IPS-NIHi11 (cell line): ENCODE results near the gene CABLES1.

Source experiments
- DNase-seq: peaks from one replicate; pipeline ENCODE4 v3.0.0; 2012; ENCODE audit warnings: mixed read lengths, low spot score

CABLES1 gene

DNA sequence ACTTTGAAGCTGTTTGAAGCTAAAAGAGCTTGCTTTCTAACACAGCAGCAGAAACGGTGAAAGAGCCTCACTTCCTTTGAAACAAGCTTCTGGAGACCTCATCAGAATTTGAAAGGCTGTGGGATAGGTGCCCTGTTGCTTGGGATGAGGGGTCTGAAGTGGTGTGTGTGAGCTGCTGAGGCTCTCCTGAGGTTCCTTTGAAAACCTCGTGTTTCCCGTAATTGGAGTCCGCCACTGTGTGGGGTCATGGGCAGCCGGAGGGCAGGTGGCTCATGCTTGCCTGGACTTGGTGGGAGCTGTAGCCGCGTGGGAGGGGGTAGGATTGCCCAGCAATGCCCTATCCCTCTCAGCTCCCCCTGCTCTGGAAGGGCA is 34.4 kb downstream of the CABLES1 start:
- DNase-seq, result peak; percentile 69

DNA sequence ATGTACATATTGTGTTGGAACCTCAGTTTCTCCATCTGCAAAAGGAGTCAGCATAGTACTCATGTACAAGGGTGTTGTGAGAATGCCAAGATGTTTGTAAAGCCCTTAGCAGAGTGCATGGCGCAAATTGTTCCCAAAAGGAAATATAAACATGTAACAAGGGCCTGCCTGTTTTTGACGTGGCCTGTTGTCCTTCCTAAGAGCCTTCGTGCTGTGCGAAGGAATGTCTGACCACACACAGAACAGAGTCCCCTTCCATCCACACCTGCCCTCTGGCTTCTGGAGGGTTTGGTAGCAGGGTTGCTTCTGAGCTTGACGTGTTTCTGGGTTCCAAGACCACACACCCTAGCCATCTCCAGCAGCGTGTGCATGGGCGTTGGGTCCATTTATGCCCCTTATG is 34.9 kb downstream of the CABLES1 start:
- no peak for DNase-seq

DNA sequence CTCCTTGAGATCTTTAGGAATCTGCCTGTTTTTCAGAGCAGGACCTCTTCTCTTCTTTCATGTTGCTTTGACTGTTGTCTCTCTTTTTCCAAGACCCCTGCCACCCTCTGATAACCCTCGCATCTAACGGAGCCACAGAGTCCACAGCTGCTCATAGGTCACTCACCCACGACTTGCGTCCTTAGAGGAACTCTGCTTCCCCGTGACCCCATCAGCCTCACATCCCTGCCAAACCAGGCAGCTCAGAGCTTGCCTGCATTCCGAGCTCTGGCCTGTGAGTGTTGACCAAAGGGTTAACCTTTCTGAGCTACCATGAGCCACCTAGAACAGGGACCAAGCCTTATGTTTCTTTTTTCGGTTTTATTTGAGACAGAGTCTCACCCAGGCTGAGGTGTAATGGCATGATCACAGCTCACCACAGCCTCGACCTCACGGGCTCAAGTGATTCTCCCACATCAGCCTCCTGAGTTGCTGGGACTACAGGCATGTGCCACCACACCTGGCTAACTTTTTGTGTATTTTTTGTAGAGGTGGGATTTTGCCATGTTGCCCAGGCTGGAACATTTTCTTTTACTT is 36.4 kb downstream of the CABLES1 start:
- DNase-seq, result no peak

DNA sequence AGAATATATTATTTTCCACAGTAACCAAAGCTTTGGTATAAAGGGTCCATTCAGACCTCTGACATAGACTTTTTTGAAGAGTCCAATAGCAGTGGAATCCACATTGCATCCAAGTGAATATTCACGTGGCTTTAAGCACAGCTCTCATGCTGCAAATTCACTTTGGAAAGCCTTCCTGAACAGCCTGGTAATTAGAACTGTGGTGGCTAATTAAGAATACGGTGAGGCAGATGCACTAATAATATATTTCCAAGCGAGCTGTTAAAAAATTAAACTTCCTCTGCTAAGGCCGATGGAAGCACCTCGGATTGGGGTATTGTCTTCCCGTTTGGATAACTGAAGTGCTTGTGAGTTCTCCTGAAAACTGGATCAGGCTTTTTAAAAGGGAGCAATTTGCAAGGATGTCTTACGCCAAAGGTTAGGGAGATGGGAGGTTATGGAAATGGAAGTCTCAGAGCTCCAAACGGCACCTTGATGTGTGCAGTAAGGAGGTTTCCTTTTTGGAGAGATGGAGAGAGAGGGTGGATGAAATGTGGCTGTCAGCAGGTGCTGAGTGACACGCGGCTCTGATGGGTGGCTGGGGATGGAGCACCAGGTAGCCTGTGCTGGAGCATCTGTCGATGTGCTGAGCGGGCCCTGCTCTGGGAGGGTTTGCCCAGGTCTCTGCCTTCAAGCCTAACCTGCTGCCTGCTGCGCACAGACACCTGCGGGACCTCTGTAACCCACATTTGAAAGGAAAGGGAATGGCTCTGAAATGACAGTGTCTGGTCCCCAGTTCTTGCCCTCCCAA is 37.5 kb downstream of the CABLES1 start:
- no peak for DNase-seq

DNA sequence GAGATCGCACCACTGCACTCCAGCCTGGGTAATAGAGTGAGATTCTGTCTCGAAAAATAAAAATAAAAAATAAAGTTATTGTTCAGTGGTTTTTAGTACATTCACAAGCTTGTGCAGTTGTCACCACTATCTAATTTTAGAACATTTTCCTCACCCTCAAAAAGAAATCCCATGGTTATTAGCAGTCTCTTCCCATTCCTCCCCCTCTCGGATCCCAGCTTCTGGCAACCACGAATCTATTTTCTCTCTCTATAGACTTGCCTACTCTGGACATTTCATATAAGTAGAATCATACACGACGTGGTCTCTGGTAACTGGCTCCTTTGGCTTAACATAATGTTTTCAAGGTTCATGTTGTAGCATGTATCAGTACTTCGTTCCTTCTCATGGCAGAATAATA is 38.6 kb downstream of the CABLES1 start:
- no peak for DNase-seq

DNA sequence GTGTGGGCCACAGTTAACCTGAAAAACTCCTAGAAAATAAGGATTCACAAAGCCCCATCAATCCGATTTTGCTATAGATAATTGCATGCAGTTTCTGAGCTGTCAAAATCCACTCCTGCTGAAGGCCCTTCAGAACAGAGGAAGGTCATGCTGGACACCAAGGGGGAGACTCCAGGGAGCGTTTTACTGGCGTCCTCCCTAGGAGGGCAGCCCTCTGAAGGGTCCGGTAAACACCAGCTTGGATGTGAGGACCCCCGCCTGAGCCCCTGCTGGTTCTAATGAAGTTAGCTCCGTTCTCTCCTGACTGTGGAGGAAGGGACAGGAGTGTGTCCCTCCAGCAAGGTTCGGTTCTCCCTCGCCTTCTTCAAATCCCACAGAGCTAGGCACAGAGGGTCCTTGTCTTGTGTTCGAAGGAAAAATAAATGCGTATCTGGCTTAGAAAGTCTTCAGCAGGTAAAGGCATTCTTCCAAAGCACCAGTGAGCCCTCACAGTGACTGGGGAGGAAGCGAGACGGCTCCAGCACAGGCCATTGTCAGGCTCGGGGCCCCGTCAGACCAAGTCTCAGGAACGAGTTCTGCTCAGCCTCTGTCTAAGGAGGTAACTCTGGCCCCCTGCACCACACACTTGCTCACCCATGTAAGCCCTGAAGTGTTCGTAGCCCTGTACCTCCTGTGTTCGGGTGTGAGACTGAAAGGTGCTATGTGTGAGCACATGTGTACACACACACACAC is 41.6 kb downstream of the CABLES1 start:
- no peak for DNase-seq

DNA sequence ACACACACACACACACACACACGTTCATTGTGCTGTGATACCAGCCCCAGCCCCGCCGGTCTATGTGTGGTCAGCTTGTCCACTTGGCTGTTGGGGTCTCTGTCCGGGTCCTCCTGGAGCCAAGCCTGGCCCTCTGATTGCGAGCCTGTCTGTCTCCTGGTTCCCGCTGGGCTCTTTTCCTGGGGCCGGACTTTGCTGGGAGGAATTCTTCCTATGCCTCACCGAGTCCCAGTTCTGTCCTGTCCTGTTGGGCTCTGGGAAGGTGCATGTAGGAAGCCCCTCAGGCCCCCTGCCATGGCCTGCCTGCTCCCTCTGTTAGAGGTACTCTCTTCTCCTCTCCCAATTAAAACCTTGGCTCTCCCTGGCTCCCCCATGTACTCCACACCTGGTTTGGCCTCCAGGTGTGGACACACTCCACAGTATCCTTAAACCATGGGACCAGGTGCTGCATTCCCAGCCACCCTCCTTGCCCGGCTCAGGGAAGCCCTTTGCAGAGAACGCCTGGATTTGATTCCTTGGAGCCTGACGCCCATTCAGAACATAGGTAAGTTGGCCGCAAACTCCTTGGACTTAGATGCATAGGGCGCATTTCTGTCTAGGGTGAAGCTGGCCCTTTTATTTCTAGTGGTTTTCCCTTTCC is 42.3 kb downstream of the CABLES1 start:
- no peak for DNase-seq

DNA sequence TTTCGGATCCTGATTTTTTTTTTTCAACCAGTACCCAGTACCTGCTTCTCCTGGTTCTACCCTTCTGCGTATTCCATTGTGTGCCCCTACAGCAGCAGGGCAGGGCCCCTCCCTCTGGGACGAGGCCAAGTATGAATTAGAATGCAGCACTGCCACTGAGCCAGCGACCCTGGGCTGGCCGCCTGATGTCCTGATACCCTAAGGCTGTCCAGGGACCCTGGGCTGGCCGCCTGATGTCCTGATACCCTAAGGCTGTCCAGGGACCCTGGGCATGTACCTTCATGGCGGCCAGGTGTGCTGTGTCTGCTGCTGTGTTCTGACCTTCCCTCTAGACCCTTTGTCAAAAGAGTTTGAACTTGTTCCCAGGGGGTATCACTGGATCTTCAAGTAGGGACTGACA is 42.9 kb downstream of the CABLES1 start:
- no peak for DNase-seq

DNA sequence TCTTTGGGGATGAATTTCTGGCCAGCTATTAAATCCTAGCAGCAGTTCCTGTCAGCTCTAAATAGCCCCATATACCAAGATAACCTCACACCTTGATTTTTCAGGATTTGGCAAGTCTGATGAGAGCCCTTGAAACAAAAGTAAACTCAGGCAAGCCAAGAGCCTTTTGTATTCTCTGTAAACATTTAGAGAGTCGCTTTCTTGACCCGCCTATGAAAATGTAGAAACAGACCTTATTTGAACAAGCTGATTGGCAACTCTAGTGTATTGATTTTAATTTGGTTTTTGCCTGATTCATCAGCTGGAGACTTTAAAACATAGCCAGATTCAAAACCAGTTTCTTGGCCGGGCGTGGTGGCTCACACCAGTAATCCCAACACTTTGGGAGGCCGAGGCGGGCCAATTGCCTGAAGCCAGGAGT is 43.4 kb downstream of the CABLES1 start:
- DNase-seq, result no peak

DNA sequence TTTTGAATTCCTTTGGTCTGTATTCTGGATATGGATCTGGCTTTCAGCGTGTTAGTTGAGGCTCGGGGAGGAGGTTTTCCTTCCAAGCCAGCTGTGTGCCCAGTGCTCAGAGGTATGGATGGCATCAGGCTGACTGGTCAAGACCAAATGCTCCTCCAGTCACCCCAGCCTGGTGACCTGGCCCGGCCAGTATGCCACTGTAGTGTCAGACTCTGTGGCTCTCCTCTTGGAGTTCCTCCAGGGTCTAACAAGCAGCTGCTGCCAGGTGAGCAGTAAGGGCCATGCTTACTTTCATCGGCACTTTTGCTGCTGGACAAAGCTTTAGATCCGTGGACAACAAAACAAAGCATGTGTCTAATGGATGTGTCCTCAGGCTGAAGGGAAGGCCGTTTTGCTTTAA is 44.1 kb downstream of the CABLES1 start:
- no peak for DNase-seq

DNA sequence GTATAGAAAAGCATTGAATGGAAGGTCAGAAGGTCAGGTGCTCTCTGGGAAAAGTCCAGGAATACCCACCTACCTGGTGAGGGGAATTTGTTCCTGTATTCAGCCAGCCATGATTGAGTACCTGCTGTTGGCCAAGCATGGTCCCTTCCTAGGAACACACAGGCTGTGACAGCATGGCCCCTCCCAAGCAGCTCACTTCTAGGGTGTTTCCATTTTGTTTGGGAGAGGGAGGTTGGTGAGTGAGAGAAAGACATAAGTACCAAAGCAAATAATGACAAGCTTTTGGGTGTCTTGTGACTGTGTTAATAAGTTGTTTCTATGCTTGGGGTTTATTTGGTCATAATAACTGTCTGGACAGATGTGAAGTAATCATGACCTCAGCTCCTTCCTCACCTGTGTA is 46.3 kb downstream of the CABLES1 start:
- no peak for DNase-seq

DNA sequence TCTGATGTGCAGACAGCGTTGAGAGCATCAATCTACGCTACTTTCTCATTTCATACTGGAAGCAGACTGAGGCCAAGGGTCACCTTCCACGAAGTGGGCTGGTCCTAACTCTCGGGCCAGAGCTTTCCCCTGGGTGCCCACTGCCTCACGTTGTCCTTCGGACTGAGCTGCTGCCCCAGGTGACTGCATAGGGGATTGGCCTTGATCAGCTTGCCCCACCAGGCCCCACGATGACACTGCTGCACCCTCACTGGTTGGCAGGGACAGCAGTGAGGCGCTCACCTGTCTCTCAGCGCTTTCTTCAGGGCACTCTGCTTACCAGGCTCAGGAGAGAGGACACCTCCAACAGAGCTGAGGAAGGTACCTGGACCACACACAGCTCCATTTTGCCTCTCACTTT is 47.3 kb downstream of the CABLES1 start:
- DNase-seq, result no peak

DNA sequence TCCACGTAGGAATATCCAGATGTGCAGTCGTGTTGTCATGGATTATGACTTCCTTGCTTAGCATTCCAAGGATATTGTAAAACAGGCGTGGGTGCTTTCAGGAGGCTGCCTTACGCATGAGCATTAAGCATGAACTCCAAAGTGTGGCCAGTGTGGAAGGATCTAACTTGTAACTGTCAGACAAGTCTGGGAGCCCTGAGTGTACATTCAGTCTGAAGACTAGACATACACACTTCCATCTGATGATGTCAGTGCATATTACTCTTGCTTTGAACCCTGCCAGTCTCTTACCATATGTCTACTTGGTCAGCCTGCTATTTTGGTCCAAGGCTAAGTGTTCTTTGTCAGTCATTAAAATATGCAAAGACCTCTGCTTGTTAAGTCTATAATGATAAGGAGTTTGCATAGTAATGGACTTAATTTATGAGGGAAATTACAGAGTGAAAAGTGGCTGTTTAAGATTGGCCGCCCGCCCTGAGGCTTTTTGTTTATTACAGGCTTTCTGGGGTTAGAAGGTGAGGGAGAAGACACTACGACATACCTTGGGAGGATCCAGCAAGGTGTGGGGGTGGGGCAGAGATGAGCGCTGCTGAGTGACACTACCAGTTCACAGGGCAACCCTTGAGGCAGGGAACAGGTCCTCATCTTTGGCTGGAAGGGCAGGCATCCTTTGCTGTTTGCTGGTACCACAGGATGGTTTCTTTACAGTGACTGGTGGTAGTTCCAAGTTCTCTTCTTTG is 48.3 kb downstream of the CABLES1 start:
- no peak for DNase-seq

DNA sequence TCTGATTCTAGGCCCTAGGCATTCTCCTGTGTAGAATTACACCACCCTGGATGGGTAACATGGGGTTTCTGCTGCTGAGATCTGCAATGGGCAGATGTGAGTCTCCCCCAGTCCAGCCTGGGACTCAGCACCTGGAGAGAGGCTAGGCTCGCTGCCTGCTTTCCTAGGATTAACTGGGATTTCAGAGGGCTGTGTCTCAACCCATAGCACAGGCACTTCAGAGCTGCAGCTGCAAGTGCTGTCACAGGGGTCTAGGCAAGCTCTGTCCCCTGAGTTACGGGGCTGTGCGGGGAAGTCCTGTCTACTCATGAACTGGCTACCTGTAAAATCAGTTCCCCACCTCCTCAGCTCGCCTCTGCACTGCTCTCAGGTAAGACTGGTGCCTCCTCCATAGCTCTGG is 51.5 kb downstream of the CABLES1 start:
- DNase-seq, result no peak

DNA sequence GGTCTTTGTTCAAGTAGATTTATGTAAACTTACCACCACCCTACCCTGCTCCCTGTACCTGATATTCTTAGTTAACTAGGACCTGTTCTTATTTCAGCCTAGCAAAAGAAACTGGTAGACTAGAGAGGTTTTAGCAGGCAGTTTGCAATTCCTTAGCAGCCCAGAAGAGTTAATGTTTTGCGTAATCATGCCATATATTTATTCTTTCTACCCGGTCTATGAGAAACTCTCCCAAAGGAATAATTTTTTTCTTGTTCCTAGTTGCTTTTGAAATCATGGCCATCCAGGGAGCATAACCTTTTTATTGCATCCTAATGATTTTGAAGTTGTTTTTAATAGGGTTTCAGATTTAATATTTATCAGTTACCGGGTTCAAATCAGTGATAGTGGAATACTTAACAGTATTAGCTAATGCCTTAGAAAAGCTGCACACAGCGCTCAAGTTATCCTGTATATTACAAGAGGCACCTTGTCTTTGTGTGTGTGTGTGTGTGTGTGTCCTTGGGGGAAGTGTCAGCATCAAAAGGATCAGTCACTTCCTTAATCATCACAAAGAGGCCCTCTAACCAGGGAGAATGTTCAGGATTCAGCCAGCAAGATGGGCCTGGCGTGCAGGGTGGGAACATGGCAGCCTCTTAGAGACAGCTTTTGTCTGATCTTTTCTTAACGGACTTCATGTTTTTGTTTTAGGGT is 52.9 kb downstream of the CABLES1 start:
- no peak for DNase-seq

DNA sequence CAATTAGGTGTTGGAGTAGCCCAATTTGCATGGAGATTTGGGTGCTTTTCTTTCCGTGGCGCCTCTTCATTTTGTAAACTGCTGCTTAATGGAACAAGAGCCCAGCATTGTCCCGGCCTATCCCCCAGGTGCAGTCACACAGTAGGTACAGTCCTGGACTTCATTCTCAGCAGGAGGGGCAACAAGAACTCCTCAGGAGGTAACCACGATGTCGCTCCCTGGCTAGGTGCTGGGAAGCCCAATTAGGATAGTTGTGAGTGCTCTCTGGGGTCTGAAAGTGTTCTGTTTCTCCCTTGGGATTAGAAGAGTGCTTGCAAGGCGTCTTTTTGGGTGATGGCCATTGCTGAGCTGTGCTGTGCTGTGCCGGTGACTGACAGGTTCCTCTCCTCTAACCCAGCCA is 53.8 kb downstream of the CABLES1 start:
- DNase-seq, result no peak

DNA sequence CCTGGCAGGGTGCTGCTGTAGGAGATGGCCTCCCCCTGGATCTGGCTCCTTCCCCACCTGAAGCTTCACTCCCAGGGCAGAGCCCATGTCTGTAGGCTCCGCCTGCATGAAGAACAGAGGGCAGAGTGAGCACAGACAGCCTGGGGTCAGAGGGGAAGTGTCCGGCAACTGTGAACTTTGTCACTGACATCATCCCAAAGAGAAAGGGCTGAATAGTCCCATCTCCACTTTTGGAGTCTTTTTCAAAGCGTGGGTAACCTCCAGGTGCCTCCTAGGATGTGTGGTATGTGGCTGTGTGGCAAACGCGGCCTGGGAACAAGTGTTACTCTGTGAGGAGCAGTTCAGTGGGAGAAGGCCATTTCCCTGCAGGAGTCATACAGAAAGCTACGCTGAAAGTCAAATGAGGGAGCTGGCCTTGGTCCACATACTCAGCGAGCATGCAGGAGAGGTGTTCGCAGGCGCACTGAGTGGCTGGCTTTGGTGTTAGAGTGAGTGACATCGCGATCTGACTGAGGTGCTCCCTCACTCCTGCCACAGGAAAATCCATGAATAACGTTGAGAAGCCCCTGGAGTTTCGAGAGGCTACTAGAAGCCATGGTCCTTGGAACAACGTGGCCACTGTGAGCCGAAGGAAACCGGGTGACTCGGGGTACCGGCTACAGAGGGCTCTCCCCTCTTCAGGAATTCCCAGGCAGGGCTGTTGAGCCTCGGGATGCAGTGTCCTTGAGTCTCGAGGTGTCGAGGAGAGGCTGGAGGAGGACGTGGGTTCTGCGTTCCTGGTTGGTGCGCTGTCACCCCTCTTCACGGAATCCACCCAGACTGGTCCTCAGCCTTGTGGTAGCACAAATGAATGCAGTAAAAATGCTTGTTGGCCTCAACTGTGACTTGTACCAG is 54.7 kb downstream of the CABLES1 start:
- no peak for DNase-seq

DNA sequence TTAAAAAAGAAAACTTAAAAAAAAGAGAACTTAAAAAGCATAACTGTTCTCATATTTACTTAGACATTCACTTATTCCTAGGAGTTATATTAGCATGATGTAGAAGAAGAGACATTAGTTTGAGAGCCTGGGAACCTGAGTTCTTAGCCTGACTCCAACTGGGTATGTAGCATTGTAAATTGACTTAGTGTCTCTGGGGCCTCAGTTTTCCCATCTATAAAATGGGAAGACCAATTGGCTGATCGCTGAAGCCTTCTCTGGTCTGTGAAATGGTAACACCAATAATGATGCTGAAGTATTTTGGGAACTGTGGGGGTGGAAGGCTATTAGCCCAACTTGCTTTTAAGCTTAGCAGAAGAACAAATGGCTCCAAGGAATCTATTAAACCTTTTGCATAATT is 55.9 kb downstream of the CABLES1 start:
- DNase-seq, result no peak

DNA sequence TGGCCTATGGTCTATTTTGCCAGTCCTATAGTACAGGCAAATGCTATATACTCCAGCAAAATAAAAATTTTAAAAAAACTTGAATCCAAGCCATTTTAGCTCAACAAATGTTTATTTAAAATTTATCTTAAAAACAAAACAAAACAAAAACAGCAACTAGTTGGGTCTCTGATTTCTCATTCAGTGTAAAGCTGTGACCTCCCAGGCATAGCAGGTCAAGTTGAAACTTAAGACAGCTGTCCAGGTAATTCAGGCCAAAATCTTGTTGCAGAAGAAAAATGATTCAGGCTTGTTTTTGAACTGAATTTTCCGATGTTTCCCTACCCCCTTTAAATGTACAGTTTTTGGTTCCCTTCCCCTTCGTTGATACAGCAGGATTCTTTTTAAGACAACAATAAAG is 58.5 kb downstream of the CABLES1 start:
- no peak for DNase-seq

DNA sequence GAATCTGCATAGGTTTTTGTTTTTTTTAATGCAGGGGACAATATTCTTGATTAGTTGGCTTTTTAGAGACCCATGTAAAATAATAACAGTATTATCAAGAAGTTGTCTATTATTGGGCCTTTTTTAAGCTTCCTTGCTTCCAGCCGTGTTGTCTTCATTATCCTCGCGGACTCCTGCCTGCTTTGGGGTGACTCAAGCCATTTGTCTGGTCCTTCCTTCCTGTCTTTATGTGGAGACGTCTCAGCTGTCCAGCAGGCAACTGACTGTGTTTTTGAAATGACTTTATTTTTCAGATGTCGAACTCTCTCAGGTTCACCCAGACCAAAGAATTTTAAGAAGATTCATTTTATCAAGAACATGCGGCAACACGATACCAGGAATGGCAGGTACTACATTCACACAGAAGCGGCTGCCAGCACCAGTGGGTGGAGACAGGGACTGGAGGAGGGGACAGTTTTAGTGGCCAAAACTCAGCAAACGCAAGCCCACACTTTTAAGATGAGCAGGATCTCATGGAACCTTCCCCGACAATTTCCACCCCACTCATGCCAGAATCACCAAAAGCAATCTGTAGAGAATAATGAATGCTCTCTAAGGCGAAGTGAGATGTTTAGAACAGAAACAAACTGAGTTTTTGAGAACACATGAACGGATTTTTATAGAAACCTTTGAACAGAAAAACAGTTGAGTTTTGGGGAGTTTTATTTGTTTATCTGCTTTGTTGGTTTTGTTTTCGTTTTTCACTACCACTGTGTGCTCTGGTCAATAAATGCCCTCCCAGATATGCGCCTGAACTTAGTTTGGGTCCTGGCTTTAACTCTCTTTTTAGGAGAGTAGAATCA is 59.1 kb downstream of the CABLES1 start:
- no peak for DNase-seq
